K562 (cell line): ENCODE measurements around the gene RSF1. TPM values are rescaled to one million over a fixed set of nuclear protein-coding genes. Genes with fewer than 3 reads are reported as not detected.

Source experiments
- ATAC-seq: fragments of 200-7000 bp; cut with Tn5 transposase; 3 replicates; pipeline ENCODE4 v1.9.1; 2020; ENCODE audit warnings: moderate library complexity
- BruUV-seq: library from RNA; stranded (reverse); fragments of 400-500 nt; replicated peaks from 2 replicates; lab custom pipeline; 2021; lab: Mats Ljungman, UMichigan
- CTCF ChIA-PET: fragments of 300-600 bp; formaldehyde crosslinking; extraction: SDS; loops from one replicate; lab custom pipeline; 2021; ENCODE audit warnings: low intra/inter-chr PET ratio; lab: Yijun Ruan, JAX
- POLR2A ChIA-PET: fragments of 300-600, 350-650 bp; sonication (Branson Sonifier 250); formaldehyde crosslinking; extraction: SDS; loops from one replicate; lab custom pipeline; 2021; ENCODE audit warnings: antibody characterized with exemption, inconsistent platforms; lab: Yijun Ruan, JAX
- DNase-seq, 4 experiments: peaks; one replicate each; pipeline versions ENCODE4 v3.0.0 to v3.0.0-alpha.2; 2011 to 2018; ENCODE audit warnings: low spot score in 3 of 4, mixed read lengths in 3 of 4; ENCODE audit errors: extremely low read depth in 1 of 4
- FAIRE-seq: peaks from 2 replicates; lab custom pipeline; 2011; peaks lifted over from hg19 to GRCh38; lab: Jason Lieb, UNC
- H2AFZ ChIP-seq: 2 replicates; pipeline ENCODE4 v1.6.0; 2011; ENCODE audit warnings: low read depth, low read length, control low read depth, inconsistent platforms
- H3K27ac ChIP-seq: fragments of 200-600 bp; 3 replicates; pipeline ENCODE4 v1.8.0; 2011; ENCODE audit warnings: low read depth, mild to moderate bottlenecking, control low read depth, inconsistent platforms, low read length, moderate library complexity, mixed read lengths; ENCODE audit errors: extremely low read depth
- H3K27me3 ChIP-seq, 2 experiments: fragments of 300-600 bp in 1 of 2; 2 replicates in 1 of 2; 3 replicates in 1 of 2; pipeline versions ENCODE4 v1.6.0 to v1.8.0; 2011; ENCODE audit warnings: inconsistent platforms in 2 of 2, low read length in 2 of 2, mild to moderate bottlenecking in 1 of 2, mixed read lengths in 1 of 2, moderate library complexity in 1 of 2; ENCODE audit not compliant: control insufficient read depth in 2 of 2, insufficient read depth in 2 of 2
- H3K36me3 ChIP-seq: fragments of 300-600 bp; 3 replicates; pipeline ENCODE4 v1.8.0; 2011; ENCODE audit warnings: mild to moderate bottlenecking, low read length, inconsistent platforms; ENCODE audit not compliant: control insufficient read depth, insufficient read depth
- H3K4me1 ChIP-seq, 2 experiments: fragments of 200-600 bp in 1 of 2; replicated peaks in 1 of 2; 2 replicates in 1 of 2; 3 replicates in 1 of 2; pipeline versions ENCODE4 v1.5.1 to v1.8.0; 2011; ENCODE audit warnings: inconsistent platforms in 2 of 2, low read length in 2 of 2, mild to moderate bottlenecking in 1 of 2, mixed read lengths in 1 of 2, moderate library complexity in 1 of 2; ENCODE audit not compliant: control insufficient read depth in 2 of 2, insufficient read depth in 2 of 2
- H3K4me2 ChIP-seq: 2 replicates; pipeline ENCODE4 v1.6.1; 2011; ENCODE audit warnings: low read length, control low read depth, inconsistent platforms, mixed read lengths; ENCODE audit not compliant: insufficient read depth
- H3K4me3 ChIP-seq: fragments of 200-600 bp; sonication (generic), shearing (Covaris generic); 2 replicates; pipeline ENCODE4 v1.5.1; 2016; ENCODE audit warnings: control low read depth, inconsistent platforms
- H3K79me2 ChIP-seq: fragments of 200-600 bp; 3 replicates; pipeline ENCODE4 v1.8.0; 2011; ENCODE audit warnings: low read length, inconsistent platforms; ENCODE audit not compliant: control insufficient read depth, insufficient read depth
- H3K9ac ChIP-seq, 2 experiments: 2 replicates each; pipeline versions ENCODE4 v1.6.0 to v1.6.1; 2011; ENCODE audit warnings: low read depth in 2 of 2, low read length in 2 of 2, control low read depth in 1 of 2, inconsistent platforms in 1 of 2, mild to moderate bottlenecking in 1 of 2, mixed read lengths in 1 of 2; ENCODE audit not compliant: insufficient read depth in 1 of 2
- H3K9me1 ChIP-seq: one replicate; pipeline ENCODE4 v1.6.0; 2011; ENCODE audit warnings: inconsistent platforms, mild to moderate bottlenecking, low read length, moderate library complexity; ENCODE audit not compliant: control insufficient read depth, insufficient read depth
- H3K9me3 ChIP-seq: replicated peaks from 2 replicates; pipeline ENCODE4 v1.5.1; 2011; ENCODE audit warnings: low read depth, low read length, inconsistent platforms; ENCODE audit not compliant: control insufficient read depth, insufficient read depth
- H4K20me1 ChIP-seq: replicated peaks from 2 replicates; pipeline ENCODE4 v1.6.1; 2011; ENCODE audit warnings: low read length, inconsistent platforms, mixed read lengths; ENCODE audit not compliant: control insufficient read depth, insufficient read depth
- CEBPG ChIP-seq, 3 experiments: fragments of 200-800 bp in 1 of 3; sonication (Bioruptor generic) in 1 of 3; sonication (generic) in 1 of 3; formaldehyde crosslinking in 1 of 3; IDR thresholded peaks in 2 of 3; conservative IDR thresholded peaks in 1 of 3; 2 replicates each; pipeline versions ENCODE4 v1.6.1 to v1.8.0; 2016 to 2022; ENCODE audit warnings: missing compliant biosample characterization in 2 of 3, missing genetic modification characterization in 2 of 3, mild to moderate bottlenecking in 1 of 3, missing genetic modification reagents in 1 of 3
- KHSRP ChIP-seq: fragments of 450-650 bp; IDR thresholded peaks from 2 replicates; pipeline ENCODE4 v1.6.1; 2017
- MEF2D ChIP-seq: conservative IDR thresholded peaks from 2 replicates; pipeline ENCODE4 v1.6.1; 2016; ENCODE audit warnings: low read depth, missing genetic modification characterization, missing compliant biosample characterization
- SAP30 ChIP-seq: fragments of 200-600 bp; sonication (generic); IDR thresholded peaks from 2 replicates; pipeline ENCODE4 v1.6.1; 2012; ENCODE audit warnings: borderline replicate concordance, low read depth, mild to moderate bottlenecking, moderate library complexity, low read length, control low read depth, inconsistent platforms; ENCODE audit not compliant: insufficient read depth, poor library complexity, severe bottlenecking
- TAF15 ChIP-seq: fragments of 200-400 bp; formaldehyde crosslinking; IDR thresholded peaks from 2 replicates; pipeline ENCODE4 v1.6.1; 2017; ENCODE audit warnings: mild to moderate bottlenecking, low read depth, low read length, moderate library complexity
- TCF7 ChIP-seq: sonication (generic); IDR thresholded peaks from 2 replicates; pipeline ENCODE4 v1.6.1; 2016; ENCODE audit warnings: antibody characterized with exemption, borderline replicate concordance
- U2AF1 ChIP-seq: fragments of 200-400 bp; formaldehyde crosslinking; optimal IDR thresholded peaks from 2 replicates; pipeline ENCODE3; 2017; ENCODE audit warnings: mild to moderate bottlenecking, low read depth, low read length, moderate library complexity
- ZNF175 ChIP-seq: fragments of 200-800 bp; sonication (Bioruptor generic); IDR thresholded peaks from 2 replicates; pipeline ENCODE4 v1.6.1; 2016; ENCODE audit warnings: low read depth, mild to moderate bottlenecking, missing genetic modification characterization, missing compliant biosample characterization
- ZNF699 ChIP-seq: fragments of 250-450 bp; sonication (Bioruptor Pico); IDR thresholded peaks from 2 replicates; pipeline ENCODE4 v1.8.0; 2021; ENCODE audit warnings: mild to moderate bottlenecking, moderate library complexity; ENCODE audit not compliant: insufficient replicate concordance
- WGBS: fragments of 100-300 bp; shearing (Covaris generic); methylation state at CpG from one replicate; pipeline ENCODE4 v1.1.6; 2016; ENCODE audit warnings: low coverage, mixed read lengths; ENCODE audit not compliant: insufficient coverage; ENCODE audit errors: missing lambda C conversion rate; 5-methylcytosine and 5-hydroxymethylcytosine counted together
- in situ Hi-C: fragments of 300-500 bp; cut with MboI; formaldehyde crosslinking; loops from 4 replicates; pipeline ENCODE4 v1.15.0; 2018; ENCODE audit warnings: inconsistent platforms, mixed read lengths
- intact Hi-C: fragments of 100-400 bp; cut with micrococcal nuclease; formaldehyde crosslinking; loops from 2 replicates; pipeline ENCODE4 v1.14.2; 2022
- polyA plus RNA-seq, 8 experiments: library from polyadenylated mRNA; depleted of rRNA in 4 of 8; stranded (reverse) in 5 of 8; unstranded in 3 of 8; fragments of >200 nt; fragmentation: Nextera tagmentation in 2 of 8; fragmentation: Illumina TruSeq in 1 of 8; extraction: Ambion mirVana in 2 of 8; extraction: Trizol in 1 of 8; gene quantifications; 2 replicates each; pipeline versions ENCODE4 v1.2.1 to v1.2.3, GENCODE V29; 2011 to 2014; ENCODE audit warnings: inconsistent platforms in 1 of 8, missing spikeins in 1 of 8
- total RNA-seq, 7 experiments: library from RNA; depleted of rRNA in 6 of 7; stranded (reverse); fragments of >200 nt in 6 of 7; fragmentation: Illumina TruSeq in 2 of 7; extraction: Trizol in 2 of 7; gene quantifications; 2 replicates each; pipeline versions ENCODE4 v1.2.1 to v1.2.3, GENCODE V29; 2011 to 2021; ENCODE audit warnings: low replicate concordance in 1 of 7

Gene RSF1
- total and polyA plus RNA-seq, 9 of the 15 experiments (the other 6 are each of a cell fraction or from before 2014, with no cell fraction given): 9.7 to 63.6 (median 42.8) TPM

DNA sequence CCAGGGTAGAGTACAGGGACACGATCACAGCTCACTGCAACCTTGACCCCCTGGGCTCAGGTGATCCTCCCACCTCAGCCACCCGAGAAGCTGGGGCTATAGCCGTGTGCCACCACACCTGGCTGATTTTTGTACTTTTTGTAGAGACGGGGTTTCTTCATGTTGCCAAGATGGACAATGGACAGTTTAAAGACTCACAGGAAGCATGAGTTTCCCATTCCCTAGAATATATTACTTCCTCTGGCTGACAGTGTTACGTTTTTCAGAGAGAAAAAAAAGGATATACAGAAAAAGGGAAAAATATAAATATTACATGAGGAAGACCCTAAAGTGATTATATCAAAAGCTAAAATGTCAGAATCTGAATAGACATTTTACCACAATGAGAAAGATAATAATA, 72.3 kb downstream of the RSF1 start (continued):
- TF ChIP-seq ZNF175 (CRISPR knock-in tag) (no peak), U2AF1 (no peak), CEBPG (CRISPR knock-in tag; IDR thresholded peaks at IDR 0.05) (no peak), CEBPG (tag; conservative IDR thresholded peaks at IDR 0.05 in 1 of 2, IDR thresholded peaks at IDR 0.05 in 1 of 2) (no peak), ZNF699 (CRISPR knock-in tag) (no peak), MEF2D (tag) (no peak)

DNA sequence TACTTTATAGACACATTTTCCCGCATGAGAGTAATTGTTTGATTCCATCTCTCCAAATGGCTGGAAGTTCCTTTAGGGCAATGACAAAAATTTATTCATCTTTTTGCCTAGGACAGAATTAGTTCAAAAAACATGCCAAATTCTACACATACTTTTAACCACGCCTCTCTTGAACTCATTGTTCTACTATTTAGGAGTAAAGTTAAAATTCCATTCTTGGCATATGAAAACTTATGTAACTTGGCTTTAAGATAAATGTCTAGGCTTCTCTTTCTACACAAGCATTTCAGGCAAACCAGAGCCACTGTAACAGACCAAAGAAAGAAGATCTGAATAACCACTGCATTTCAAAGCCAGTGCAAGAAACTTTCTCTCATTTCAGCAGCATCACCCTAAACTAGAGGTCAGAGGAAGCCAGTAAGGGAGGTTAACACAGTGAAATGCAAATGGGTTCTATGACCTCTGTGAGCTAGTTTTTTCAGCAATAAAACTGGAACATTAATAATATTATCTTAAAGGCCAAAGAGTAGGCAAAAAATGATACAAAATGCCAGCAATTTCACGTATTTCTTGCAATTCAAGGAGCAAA, 73.0 kb downstream of the RSF1 start:
- no peaks in the 10 kb centered on the region for H3K9me3 ChIP-seq
- H4K20me1 ChIP-seq: no peaks in the 10 kb centered on the region
- H3K79me2 ChIP-seq: peaks cover 26% of the 10 kb centered on the region; the same call in 2 of the 3 replicates
- POLR2A ChIA-PET: no interaction called here
- H3K4me2 ChIP-seq: no peak overlapping the region
- H3K4me3 ChIP-seq: no peak overlapping the region
- intact Hi-C loops: no loop called here
- TF ChIP-seq SAP30 (no peak), KHSRP (no peak), TCF7 (no peak), TAF15 (no peak)
- TF ChIP-seq, all 486 proteins: peak for 0
- DNase-seq (no peak), FAIRE-seq (no peak), ATAC-seq (no peak)
- BruUV-seq: no TSS peak
- Histone ChIP-seq H2AFZ (no peak overlapping the region), H3K27ac (no peak overlapping the region), H3K9ac (no peak overlapping the region), H3K9me1 (no peaks in the 10 kb centered on the region), H3K4me1 (peaks cover 0 to 3% of the 10 kb centered on the region in 2 experiments; a peak in 1 of 5 replicates), H3K36me3 (peaks cover 6% of the 10 kb centered on the region; the same call in 1 of the 3 replicates), H3K27me3 (no peaks in the 10 kb centered on the region)
- in situ Hi-C loops: no loop called here
- WGBS: 95% methylated on average over 3 of the region's 3 CpGs
- CTCF ChIA-PET: no interaction called here
